HEK293 (cell line): ENCODE data around the gene OST4.
A peak's percentile ranks its signal among the peaks of the same experiment; 100 is the strongest.

Experiments
- INSM2 ChIP-seq: fragments of 450-650 bp; formaldehyde crosslinking; IDR thresholded peaks from 2 replicates; pipeline ENCODE4 v1.5.1; 2016; ENCODE audit warnings: missing biosample characterization, missing genetic modification characterization
- KLF10 ChIP-seq: fragments of 450-650 bp; IDR thresholded peaks from 2 replicates; pipeline ENCODE4 v1.5.1; 2018; ENCODE audit warnings: missing biosample characterization, mild to moderate bottlenecking, missing genetic modification characterization
- PRDM1 ChIP-seq: fragments of 450-650 bp; formaldehyde crosslinking; IDR thresholded peaks from 2 replicates; pipeline ENCODE4; 2016; ENCODE audit warnings: missing biosample characterization, missing genetic modification characterization
- SP7 ChIP-seq: fragments of 450-650 bp; formaldehyde crosslinking; IDR thresholded peaks from 2 replicates; pipeline ENCODE4 v1.5.1; 2016; ENCODE audit warnings: missing biosample characterization, missing genetic modification characterization
- YY1 ChIP-seq: fragments of 450-650 bp; formaldehyde crosslinking; IDR thresholded peaks from 2 replicates; pipeline ENCODE4 v1.5.1; 2018; ENCODE audit warnings: missing biosample characterization, missing genetic modification characterization
- ZBTB26 ChIP-seq: fragments of 450-650 bp; formaldehyde crosslinking; optimal IDR thresholded peaks from 2 replicates; pipeline ENCODE3; 2016; ENCODE audit warnings: missing biosample characterization, mild to moderate bottlenecking, missing genetic modification characterization
- ZFP41 ChIP-seq: fragments of 450-650 bp; formaldehyde crosslinking; IDR thresholded peaks from 2 replicates; pipeline ENCODE4 v1.5.1; 2016; ENCODE audit warnings: missing biosample characterization, missing genetic modification characterization, borderline replicate concordance
- ZNF133 ChIP-seq: fragments of 450-650 bp; formaldehyde crosslinking; IDR thresholded peaks from 2 replicates; pipeline ENCODE4 v1.5.1; 2016; ENCODE audit warnings: missing biosample characterization, missing genetic modification characterization
- ZNF138 ChIP-seq: fragments of 450-650 bp; formaldehyde crosslinking; IDR thresholded peaks from 2 replicates; pipeline ENCODE4 v1.5.1; 2016; ENCODE audit warnings: missing biosample characterization, missing genetic modification characterization, borderline replicate concordance
- ZNF175 ChIP-seq: fragments of 450-650 bp; formaldehyde crosslinking; IDR thresholded peaks from 2 replicates; pipeline ENCODE4 v1.5.1; 2016; ENCODE audit warnings: missing biosample characterization, missing genetic modification characterization
- ZNF184 ChIP-seq: fragments of 450-650 bp; IDR thresholded peaks from 2 replicates; pipeline ENCODE4 v1.5.1; 2018; ENCODE audit warnings: missing biosample characterization, mild to moderate bottlenecking, missing genetic modification characterization
- ZNF37A ChIP-seq: fragments of 450-650 bp; IDR thresholded peaks from 2 replicates; pipeline ENCODE4 v1.5.1; 2018; ENCODE audit warnings: missing biosample characterization, missing genetic modification characterization
- ZNF394 ChIP-seq: fragments of 450-650 bp; formaldehyde crosslinking; IDR thresholded peaks from 2 replicates; pipeline ENCODE4 v1.5.1; 2016; ENCODE audit warnings: missing biosample characterization, missing genetic modification characterization, mild to moderate bottlenecking, moderate library complexity, borderline replicate concordance
- ZNF48 ChIP-seq: fragments of 450-650 bp; formaldehyde crosslinking; IDR thresholded peaks from 2 replicates; pipeline ENCODE4 v1.5.1; 2016; ENCODE audit warnings: missing biosample characterization, missing genetic modification characterization
- ZNF514 ChIP-seq: fragments of 450-650 bp; formaldehyde crosslinking; IDR thresholded peaks from 2 replicates; pipeline ENCODE4 v1.5.1; 2016; ENCODE audit warnings: missing biosample characterization, missing genetic modification characterization
- ZNF558 ChIP-seq: fragments of 450-650 bp; formaldehyde crosslinking; IDR thresholded peaks from 2 replicates; pipeline ENCODE4 v1.5.1; 2016; ENCODE audit warnings: missing biosample characterization, missing genetic modification characterization
- ZNF571 ChIP-seq: fragments of 450-650 bp; formaldehyde crosslinking; IDR thresholded peaks from 2 replicates; pipeline ENCODE4 v1.5.0; 2017; ENCODE audit warnings: missing biosample characterization, missing genetic modification characterization
- ZNF621 ChIP-seq: fragments of 450-650 bp; formaldehyde crosslinking; IDR thresholded peaks from 2 replicates; pipeline ENCODE4 v1.5.1; 2017; ENCODE audit warnings: missing biosample characterization, missing genetic modification characterization
- ZNF670 ChIP-seq: fragments of 450-650 bp; formaldehyde crosslinking; IDR thresholded peaks from 2 replicates; pipeline ENCODE4 v1.5.1; 2016; ENCODE audit warnings: missing biosample characterization, missing genetic modification characterization, low read depth
- ZNF677 ChIP-seq: fragments of 450-650 bp; IDR thresholded peaks from 2 replicates; pipeline ENCODE4 v1.5.0; 2018; ENCODE audit warnings: missing biosample characterization, mild to moderate bottlenecking, missing genetic modification characterization, moderate library complexity
- ZNF701 ChIP-seq: fragments of 450-650 bp; formaldehyde crosslinking; IDR thresholded peaks from 2 replicates; pipeline ENCODE4 v1.5.1; 2016; ENCODE audit warnings: missing biosample characterization, missing genetic modification characterization
- ZNF830 ChIP-seq: fragments of 450-650 bp; IDR thresholded peaks from 2 replicates; pipeline ENCODE4 v1.5.0; 2018; ENCODE audit warnings: missing biosample characterization, missing genetic modification characterization, low read depth, mild to moderate bottlenecking, moderate library complexity
- ZSCAN30 ChIP-seq: fragments of 450-650 bp; IDR thresholded peaks from 2 replicates; pipeline ENCODE4 v1.5.1; 2018; ENCODE audit warnings: missing biosample characterization, mild to moderate bottlenecking, missing genetic modification characterization, moderate library complexity
- TF ChIP-seq, protein P1 (sequence below): fragments of 450-650 bp; formaldehyde crosslinking; conservative IDR thresholded peaks from 2 replicates; pipeline ENCODE4 v1.5.1; 2016; ENCODE audit warnings: low read depth, missing biosample characterization, missing genetic modification characterization
- TF ChIP-seq, protein P2 (sequence below): fragments of 450-650 bp; formaldehyde crosslinking; IDR thresholded peaks from 2 replicates; pipeline ENCODE4 v1.5.1; 2016; ENCODE audit warnings: missing biosample characterization, missing genetic modification characterization
- TF ChIP-seq, protein P3 (sequence below): fragments of 450-650 bp; formaldehyde crosslinking; IDR thresholded peaks from 2 replicates; pipeline ENCODE4 v1.5.1; 2016; ENCODE audit warnings: missing biosample characterization, missing genetic modification characterization, borderline replicate concordance

The OST4 gene

GRCh38 chr2:27118525-27119329, 47.3 kb upstream of the OST4 start, which contains the start of gene CGREF1 (continued):
- TF ChIP-seq ZNF558 (tag by site-specific recombination) (no peak), ZBTB26 (tag by site-specific recombination) (peak; percentile 98), ZNF571 (no peak), ZFP41 (tag by site-specific recombination) (no peak), ZNF394 (tag by site-specific recombination) (no peak), ZNF701 (tag by site-specific recombination) (no peak), ZNF621 (tag by site-specific recombination) (no peak), ZNF37A (no peak), INSM2 (tag by site-specific recombination) (no peak), ZNF670 (tag by site-specific recombination) (no peak), ZNF830 (tag by site-specific recombination) (no peak), PRDM1 (tag by site-specific recombination) (no peak), ZNF514 (tag by site-specific recombination) (no peak), KLF10 (tag by site-specific recombination) (no peak), YY1 (tag by site-specific recombination) (no peak), ZNF175 (tag by site-specific recombination) (no peak), ZSCAN30 (tag by site-specific recombination) (no peak), ZNF184 (tag by site-specific recombination) (no peak), ZNF133 (tag by site-specific recombination) (no peak), ZNF48 (tag by site-specific recombination) (no peak), ZNF677 (tag by site-specific recombination) (no peak), SP7 (tag by site-specific recombination) (no peak), ZNF138 (tag by site-specific recombination) (no peak)
- TF ChIP-seq, protein P1, sequence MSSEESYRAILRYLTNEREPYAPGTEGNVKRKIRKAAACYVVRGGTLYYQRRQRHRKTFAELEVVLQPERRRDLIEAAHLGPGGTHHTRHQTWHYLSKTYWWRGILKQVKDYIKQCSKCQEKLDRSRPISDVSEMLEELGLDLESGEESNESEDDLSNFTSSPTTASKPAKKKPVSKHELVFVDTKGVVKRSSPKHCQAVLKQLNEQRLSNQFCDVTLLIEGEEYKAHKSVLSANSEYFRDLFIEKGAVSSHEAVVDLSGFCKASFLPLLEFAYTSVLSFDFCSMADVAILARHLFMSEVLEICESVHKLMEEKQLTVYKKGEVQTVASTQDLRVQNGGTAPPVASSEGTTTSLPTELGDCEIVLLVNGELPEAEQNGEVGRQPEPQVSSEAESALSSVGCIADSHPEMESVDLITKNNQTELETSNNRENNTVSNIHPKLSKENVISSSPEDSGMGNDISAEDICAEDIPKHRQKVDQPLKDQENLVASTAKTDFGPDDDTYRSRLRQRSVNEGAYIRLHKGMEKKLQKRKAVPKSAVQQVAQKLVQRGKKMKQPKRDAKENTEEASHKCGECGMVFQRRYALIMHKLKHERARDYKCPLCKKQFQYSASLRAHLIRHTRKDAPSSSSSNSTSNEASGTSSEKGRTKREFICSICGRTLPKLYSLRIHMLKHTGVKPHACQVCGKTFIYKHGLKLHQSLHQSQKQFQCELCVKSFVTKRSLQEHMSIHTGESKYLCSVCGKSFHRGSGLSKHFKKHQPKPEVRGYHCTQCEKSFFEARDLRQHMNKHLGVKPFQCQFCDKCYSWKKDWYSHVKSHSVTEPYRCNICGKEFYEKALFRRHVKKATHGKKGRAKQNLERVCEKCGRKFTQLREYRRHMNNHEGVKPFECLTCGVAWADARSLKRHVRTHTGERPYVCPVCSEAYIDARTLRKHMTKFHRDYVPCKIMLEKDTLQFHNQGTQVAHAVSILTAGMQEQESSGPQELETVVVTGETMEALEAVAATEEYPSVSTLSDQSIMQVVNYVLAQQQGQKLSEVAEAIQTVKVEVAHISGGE (tag by site-specific recombination) = no peak
- TF ChIP-seq, protein P2, sequence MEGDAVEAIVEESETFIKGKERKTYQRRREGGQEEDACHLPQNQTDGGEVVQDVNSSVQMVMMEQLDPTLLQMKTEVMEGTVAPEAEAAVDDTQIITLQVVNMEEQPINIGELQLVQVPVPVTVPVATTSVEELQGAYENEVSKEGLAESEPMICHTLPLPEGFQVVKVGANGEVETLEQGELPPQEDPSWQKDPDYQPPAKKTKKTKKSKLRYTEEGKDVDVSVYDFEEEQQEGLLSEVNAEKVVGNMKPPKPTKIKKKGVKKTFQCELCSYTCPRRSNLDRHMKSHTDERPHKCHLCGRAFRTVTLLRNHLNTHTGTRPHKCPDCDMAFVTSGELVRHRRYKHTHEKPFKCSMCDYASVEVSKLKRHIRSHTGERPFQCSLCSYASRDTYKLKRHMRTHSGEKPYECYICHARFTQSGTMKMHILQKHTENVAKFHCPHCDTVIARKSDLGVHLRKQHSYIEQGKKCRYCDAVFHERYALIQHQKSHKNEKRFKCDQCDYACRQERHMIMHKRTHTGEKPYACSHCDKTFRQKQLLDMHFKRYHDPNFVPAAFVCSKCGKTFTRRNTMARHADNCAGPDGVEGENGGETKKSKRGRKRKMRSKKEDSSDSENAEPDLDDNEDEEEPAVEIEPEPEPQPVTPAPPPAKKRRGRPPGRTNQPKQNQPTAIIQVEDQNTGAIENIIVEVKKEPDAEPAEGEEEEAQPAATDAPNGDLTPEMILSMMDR (tag by site-specific recombination) = peak; percentile 19; the same call in 1 of the 2 replicates
- TF ChIP-seq, protein P3, sequence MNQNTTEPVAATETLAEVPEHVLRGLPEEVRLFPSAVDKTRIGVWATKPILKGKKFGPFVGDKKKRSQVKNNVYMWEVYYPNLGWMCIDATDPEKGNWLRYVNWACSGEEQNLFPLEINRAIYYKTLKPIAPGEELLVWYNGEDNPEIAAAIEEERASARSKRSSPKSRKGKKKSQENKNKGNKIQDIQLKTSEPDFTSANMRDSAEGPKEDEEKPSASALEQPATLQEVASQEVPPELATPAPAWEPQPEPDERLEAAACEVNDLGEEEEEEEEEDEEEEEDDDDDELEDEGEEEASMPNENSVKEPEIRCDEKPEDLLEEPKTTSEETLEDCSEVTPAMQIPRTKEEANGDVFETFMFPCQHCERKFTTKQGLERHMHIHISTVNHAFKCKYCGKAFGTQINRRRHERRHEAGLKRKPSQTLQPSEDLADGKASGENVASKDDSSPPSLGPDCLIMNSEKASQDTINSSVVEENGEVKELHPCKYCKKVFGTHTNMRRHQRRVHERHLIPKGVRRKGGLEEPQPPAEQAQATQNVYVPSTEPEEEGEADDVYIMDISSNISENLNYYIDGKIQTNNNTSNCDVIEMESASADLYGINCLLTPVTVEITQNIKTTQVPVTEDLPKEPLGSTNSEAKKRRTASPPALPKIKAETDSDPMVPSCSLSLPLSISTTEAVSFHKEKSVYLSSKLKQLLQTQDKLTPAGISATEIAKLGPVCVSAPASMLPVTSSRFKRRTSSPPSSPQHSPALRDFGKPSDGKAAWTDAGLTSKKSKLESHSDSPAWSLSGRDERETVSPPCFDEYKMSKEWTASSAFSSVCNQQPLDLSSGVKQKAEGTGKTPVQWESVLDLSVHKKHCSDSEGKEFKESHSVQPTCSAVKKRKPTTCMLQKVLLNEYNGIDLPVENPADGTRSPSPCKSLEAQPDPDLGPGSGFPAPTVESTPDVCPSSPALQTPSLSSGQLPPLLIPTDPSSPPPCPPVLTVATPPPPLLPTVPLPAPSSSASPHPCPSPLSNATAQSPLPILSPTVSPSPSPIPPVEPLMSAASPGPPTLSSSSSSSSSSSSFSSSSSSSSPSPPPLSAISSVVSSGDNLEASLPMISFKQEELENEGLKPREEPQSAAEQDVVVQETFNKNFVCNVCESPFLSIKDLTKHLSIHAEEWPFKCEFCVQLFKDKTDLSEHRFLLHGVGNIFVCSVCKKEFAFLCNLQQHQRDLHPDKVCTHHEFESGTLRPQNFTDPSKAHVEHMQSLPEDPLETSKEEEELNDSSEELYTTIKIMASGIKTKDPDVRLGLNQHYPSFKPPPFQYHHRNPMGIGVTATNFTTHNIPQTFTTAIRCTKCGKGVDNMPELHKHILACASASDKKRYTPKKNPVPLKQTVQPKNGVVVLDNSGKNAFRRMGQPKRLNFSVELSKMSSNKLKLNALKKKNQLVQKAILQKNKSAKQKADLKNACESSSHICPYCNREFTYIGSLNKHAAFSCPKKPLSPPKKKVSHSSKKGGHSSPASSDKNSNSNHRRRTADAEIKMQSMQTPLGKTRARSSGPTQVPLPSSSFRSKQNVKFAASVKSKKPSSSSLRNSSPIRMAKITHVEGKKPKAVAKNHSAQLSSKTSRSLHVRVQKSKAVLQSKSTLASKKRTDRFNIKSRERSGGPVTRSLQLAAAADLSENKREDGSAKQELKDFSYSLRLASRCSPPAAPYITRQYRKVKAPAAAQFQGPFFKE (tag by site-specific recombination) = no peak
